Subcutaneous abdominal adipose tissue (tissue), 5 donors: ENCODE results near the gene RUFY3.
"Not testable (repeated sequence)": the region's sequence is repeated elsewhere in the genome, so short reads cannot be mapped to it uniquely, and the experiment has no call there.

Experiments
- H3K27ac ChIP-seq: one replicate; pipeline ENCODE4 v1.7.0; 2013; ENCODE audit warnings: low read depth, mild to moderate bottlenecking, inconsistent platforms, low read length, moderate library complexity
- H3K27me3 ChIP-seq, 5 donors: one replicate each; pipeline ENCODE4 v1.7.0; 2013; ENCODE audit warnings: low read length in 5 of 5, inconsistent platforms in 1 of 5; ENCODE audit not compliant: control insufficient read depth in 5 of 5, insufficient read depth in 4 of 5
- H3K36me3 ChIP-seq, 5 donors: one replicate each; pipeline ENCODE4 v1.7.0; 2013; ENCODE audit warnings: low read length in 5 of 5; ENCODE audit not compliant: control insufficient read depth in 5 of 5, insufficient read depth in 5 of 5
- H3K4me1 ChIP-seq, 5 donors: one replicate each; pipeline ENCODE4 v1.7.0; 2013; ENCODE audit warnings: low read length in 5 of 5, mild to moderate bottlenecking in 3 of 5, moderate library complexity in 1 of 5; ENCODE audit not compliant: control insufficient read depth in 5 of 5, insufficient read depth in 5 of 5
- H3K4me3 ChIP-seq, 5 donors: one replicate each; pipeline ENCODE4 v1.7.0; 2013; ENCODE audit warnings: low read length in 5 of 5, low read depth in 1 of 5
- H3K9ac ChIP-seq, 5 donors: one replicate each; pipeline ENCODE4 v1.7.0; 2013; ENCODE audit warnings: low read length in 5 of 5, mild to moderate bottlenecking in 4 of 5, moderate library complexity in 3 of 5
- H3K9me3 ChIP-seq, 5 donors: one replicate each; pipeline ENCODE4 v1.7.0; 2013; ENCODE audit warnings: low read length in 5 of 5; ENCODE audit not compliant: control insufficient read depth in 5 of 5
- donor health status: healthy.
- donor health status: healthy.
- donor health status: healthy.
- donor health status: healthy.
- donor health status: healthy.

The RUFY3 gene

GRCh38 chr4:70833675-70834074 lies 111.9 kb downstream of the RUFY3 start:
- H3K9ac ChIP-seq: no peak overlapping the region
- no peak overlapping the region for H3K4me3 ChIP-seq
- no peaks in the 10 kb centered on the region for H3K27me3 ChIP-seq
- H3K27ac ChIP-seq: no peak overlapping the region
- H3K4me1 ChIP-seq: peaks cover 3 to 20% (median 16%) of the 10 kb centered on the region in 5 donors
- H3K36me3 ChIP-seq: peaks cover 19 to 46% (median 39%) of the 10 kb centered on the region in 5 donors
- no peaks in the 10 kb centered on the region for H3K9me3 ChIP-seq

GRCh38 chr4:70836081-70836480 lies 114.3 kb downstream of the RUFY3 start:
- no peak overlapping the region for H3K27ac ChIP-seq

DNA sequence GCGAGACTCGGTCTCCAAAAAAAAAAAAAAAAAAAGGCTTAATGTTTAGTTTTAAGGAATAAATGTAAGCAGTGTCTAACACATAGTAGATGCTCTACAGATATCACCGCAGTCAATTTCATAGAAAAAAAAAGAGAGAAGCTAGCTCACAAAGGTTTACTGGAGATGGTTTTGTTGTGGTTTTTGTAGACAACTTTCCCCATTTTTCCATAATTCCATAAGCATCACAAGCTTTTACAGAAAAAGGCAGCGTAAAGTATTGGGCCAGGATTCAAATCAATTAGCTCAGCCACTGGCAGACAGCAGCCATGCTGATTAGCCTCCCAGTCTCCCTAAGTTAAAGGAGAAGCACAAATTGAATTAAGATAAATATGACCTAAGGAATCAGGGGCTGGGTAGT lies 116.4 kb downstream of the RUFY3 start:
- H3K27me3 ChIP-seq: no peaks in the 10 kb centered on the region

More at GRCh38 chr4:70836081-70836480, 114.3 kb downstream of the RUFY3 start:
- no peaks in the 10 kb centered on the region for H3K9me3 ChIP-seq
- H3K27me3 ChIP-seq: no peaks in the 10 kb centered on the region
- H3K36me3 ChIP-seq: peaks cover 15 to 32% (median 24%) of the 10 kb centered on the region in 5 donors
- H3K4me1 ChIP-seq: peaks cover 3 to 22% (median 20%) of the 10 kb centered on the region in 5 donors
- H3K9ac ChIP-seq: no peak overlapping the region
- no peak overlapping the region for H3K4me3 ChIP-seq

GRCh38 chr4:70838666-70839588 lies 117.2 kb downstream of the RUFY3 start:
- no peaks in the 10 kb centered on the region for H3K9me3 ChIP-seq
- H3K4me1 ChIP-seq: peaks cover 3 to 22% (median 20%) of the 10 kb centered on the region in 5 donors
- peak overlapping the region; percentile 81 for H3K27ac ChIP-seq
- H3K4me3 ChIP-seq: peak overlapping the region; percentile 77 to 89 (median 87)
- peaks cover 2 to 11% (median 8%) of the 10 kb centered on the region in 5 donors for H3K36me3 ChIP-seq
- H3K27me3 ChIP-seq: no peaks in the 10 kb centered on the region
- peak overlapping the region; percentile 78 to 92 (median 89) for H3K9ac ChIP-seq

More for the DNA sequence above, 116.4 kb downstream of the RUFY3 start:
- Histone ChIP-seq H3K36me3 (peaks cover 4 to 13% (median 9%) of the 10 kb centered on the region in 5 donors), H3K4me1 (peaks cover 3 to 22% (median 20%) of the 10 kb centered on the region in 5 donors), H3K27ac (peak overlapping the region; percentile 81), H3K9me3 (no peaks in the 10 kb centered on the region), H3K9ac (peak overlapping the region; percentile 78 to 92 (median 89)), H3K4me3 (peak overlapping the region; percentile 77 to 89 (median 87))

GRCh38 chr4:70839589-70840093 lies 117.9 kb downstream of the RUFY3 start, which contains the start of gene GRSF1:
Gene GRSF1 (minus strand): TSS chr4:70839890. CDS start chr4:70839827, 63 bp downstream.
- Histone ChIP-seq H3K4me1 (peaks cover 3 to 22% (median 20%) of the 10 kb centered on the region in 5 donors), H3K27ac (peak within 1 kb of the TSS; percentile 81), H3K4me3 (peak within 1 kb of the TSS; percentile 77 to 89 (median 87)), H3K9ac (peak within 1 kb of the TSS; percentile 78 to 92 (median 89)), H3K36me3 (peaks cover 0 to 8% (median 7%) of the 10 kb centered on the region in 5 donors), H3K9me3 (no peaks in the 10 kb centered on the region), H3K27me3 (no peaks in the 10 kb centered on the region)

- H3K9me3 ChIP-seq, H3K27ac ChIP-seq, H3K27me3 ChIP-seq, H3K9ac ChIP-seq, H3K36me3 ChIP-seq: not testable (repeated sequence)
- Histone ChIP-seq H3K4me3 (peak overlapping the region in 2 of 5 donors; percentile 26 to 29), H3K4me1 (peaks cover 3 to 22% (median 20%) of the 10 kb centered on the region in 5 donors)
Observed at GRCh38 chr4:70840137-70840536, 118.4 kb downstream of the RUFY3 start.

DNA sequence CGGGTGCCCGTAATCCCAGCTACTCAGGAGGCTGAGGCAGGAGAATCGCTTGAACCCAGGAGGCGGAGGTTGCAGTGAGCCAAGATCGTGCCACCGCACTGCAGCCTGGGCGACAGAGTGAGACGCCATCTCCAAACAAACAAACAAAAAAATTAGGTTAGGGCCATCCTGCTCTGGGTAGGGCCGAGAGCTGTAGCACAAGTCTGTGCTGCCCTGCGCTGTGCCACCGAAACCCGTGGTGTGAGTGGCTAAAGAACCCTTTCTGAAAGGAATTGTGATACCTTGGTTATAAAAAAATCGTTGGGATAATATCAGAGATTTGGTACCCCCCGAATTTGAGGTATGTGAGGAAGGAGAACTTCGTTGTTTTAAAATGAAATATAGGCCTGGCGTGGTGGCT lies 118.9 kb downstream of the RUFY3 start:
- not testable (repeated sequence) for H3K36me3 ChIP-seq, H3K9ac ChIP-seq, H3K4me3 ChIP-seq, H3K27ac ChIP-seq, H3K27me3 ChIP-seq, H3K9me3 ChIP-seq
- H3K4me1 ChIP-seq: peaks cover 3 to 22% (median 20%) of the 10 kb centered on the region in 5 donors

GRCh38 chr4:70841211-70841610 lies 119.4 kb downstream of the RUFY3 start:
- Histone ChIP-seq H3K27me3 (no peaks in the 10 kb centered on the region), H3K36me3 (no peaks in the 10 kb centered on the region), H3K9me3 (no peaks in the 10 kb centered on the region), H3K4me3 (no peak overlapping the region), H3K4me1 (peaks cover 3 to 21% (median 20%) of the 10 kb centered on the region in 5 donors), H3K27ac (no peak overlapping the region), H3K9ac (peak overlapping the region in 1 of 5 donors; percentile 4)

GRCh38 chr4:70841951-70842350 lies 120.2 kb downstream of the RUFY3 start:
- no peaks in the 10 kb centered on the region for H3K27me3 ChIP-seq
- no peak overlapping the region for H3K27ac ChIP-seq

More at GRCh38 chr4:70841951-70842350, 120.2 kb downstream of the RUFY3 start:
- Histone ChIP-seq H3K36me3 (no peaks in the 10 kb centered on the region), H3K9ac (no peak overlapping the region), H3K4me3 (no peak overlapping the region), H3K4me1 (peaks cover 3 to 16% (median 13%) of the 10 kb centered on the region in 5 donors), H3K9me3 (no peaks in the 10 kb centered on the region)
